ENCODE results near the gene SCAMP4. TPM values are rescaled to one million over a fixed set of nuclear protein-coding genes. Genes with fewer than 3 reads are reported as not detected.

The SCAMP4 gene
- total and polyA plus RNA-seq, 2 experiments from 2014 or later = 53.7 to 62.5 TPM

DNA sequence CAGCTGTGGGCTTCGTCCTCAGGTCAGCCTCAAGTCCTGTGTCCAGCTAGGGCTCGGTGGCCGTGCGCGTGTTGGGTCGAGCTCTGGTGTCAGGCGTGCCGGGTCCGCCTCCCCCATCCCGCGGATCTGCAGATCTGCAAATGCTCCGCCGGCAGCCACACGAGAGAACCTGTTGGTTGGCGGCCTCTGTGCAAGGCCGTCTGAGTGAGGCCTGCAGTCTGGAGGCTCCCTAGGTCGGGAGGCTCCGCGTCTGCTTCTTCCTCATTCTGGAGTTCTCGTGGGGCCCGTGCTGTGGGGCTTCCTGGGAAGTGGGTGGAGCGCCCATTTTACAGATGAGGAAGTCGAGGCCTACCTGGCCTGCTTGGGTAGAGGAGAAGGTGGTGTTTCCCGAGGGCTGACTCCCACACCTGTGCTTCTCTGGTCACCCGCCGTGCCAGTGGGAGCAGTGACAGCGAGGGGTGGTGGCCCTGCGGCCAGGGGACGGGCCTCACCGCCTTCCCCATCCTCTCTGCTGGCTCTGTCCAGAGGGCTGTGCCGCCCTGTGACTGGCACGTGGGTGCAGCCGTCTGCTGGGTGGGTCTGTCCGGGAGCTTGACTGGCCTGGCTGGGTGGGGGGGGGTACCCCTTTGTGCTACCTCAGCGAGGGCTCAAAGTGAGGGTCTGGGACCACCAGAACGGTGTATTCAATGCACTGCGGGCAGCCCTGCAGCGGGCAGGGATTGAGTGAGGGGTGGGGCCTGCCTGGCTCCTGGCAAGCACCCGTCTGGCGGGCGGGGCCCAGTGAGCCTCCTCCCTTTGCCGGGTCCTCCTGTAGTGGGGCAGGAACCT is 39.1 kb downstream of the SCAMP4 start:
- no peaks in the 10 kb centered on the region for H3K27me3 ChIP-seq
- peaks cover 14% of the 10 kb centered on the region for H3K4me1 ChIP-seq (ENCODE audit: low read depth)
- no peak for DNase-seq (ENCODE audit: low read depth in 1 of 2, low spot score in 1 of 2)
- no peak overlapping the region for H3K27ac ChIP-seq
- TF ChIP-seq, protein P1, sequence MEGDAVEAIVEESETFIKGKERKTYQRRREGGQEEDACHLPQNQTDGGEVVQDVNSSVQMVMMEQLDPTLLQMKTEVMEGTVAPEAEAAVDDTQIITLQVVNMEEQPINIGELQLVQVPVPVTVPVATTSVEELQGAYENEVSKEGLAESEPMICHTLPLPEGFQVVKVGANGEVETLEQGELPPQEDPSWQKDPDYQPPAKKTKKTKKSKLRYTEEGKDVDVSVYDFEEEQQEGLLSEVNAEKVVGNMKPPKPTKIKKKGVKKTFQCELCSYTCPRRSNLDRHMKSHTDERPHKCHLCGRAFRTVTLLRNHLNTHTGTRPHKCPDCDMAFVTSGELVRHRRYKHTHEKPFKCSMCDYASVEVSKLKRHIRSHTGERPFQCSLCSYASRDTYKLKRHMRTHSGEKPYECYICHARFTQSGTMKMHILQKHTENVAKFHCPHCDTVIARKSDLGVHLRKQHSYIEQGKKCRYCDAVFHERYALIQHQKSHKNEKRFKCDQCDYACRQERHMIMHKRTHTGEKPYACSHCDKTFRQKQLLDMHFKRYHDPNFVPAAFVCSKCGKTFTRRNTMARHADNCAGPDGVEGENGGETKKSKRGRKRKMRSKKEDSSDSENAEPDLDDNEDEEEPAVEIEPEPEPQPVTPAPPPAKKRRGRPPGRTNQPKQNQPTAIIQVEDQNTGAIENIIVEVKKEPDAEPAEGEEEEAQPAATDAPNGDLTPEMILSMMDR (IDR thresholded peaks at IDR 0.05; ENCODE audit: low read depth, low read length) = no peak
- H3K4me3 ChIP-seq = no peak overlapping the region
- H3K36me3 ChIP-seq = no peaks in the 10 kb centered on the region
- H3K9me3 ChIP-seq (ENCODE audit: low read depth) = no peaks in the 10 kb centered on the region

DNA sequence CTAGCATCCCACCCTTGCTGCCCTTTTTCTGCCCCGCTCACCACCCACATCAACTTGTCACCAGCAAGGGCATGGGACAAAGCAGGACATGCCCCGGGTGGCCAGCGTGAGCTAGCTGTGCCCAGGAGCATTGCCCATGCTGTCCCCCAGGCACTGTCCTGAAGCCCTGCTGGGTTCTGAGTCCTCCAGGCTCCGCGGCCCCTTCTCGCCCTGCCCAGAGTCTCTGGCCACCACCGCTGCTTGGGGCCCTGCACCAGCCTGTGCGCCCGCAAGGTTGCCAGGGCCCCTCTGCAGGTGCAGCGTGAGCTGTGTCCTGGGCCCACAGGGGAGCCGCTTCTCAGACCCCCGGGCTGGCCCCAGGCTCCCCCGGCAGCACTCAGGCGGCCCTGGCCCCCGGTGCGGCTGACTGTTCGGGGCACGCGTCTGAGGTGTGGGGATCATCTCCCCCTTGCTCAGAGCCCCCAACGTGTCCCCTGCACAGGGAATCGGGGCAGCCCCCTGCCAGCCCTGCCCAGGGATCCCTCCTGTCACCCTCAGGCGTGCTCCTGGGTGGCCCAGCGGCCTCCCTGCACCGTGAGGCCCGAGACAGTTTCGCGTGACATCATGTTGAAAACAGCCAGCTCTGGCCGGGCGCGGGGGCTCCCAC is 39.8 kb downstream of the SCAMP4 start:
- Histone ChIP-seq H3K4me1 (ENCODE audit: low read depth) (peaks cover 10% of the 10 kb centered on the region), H3K36me3 (no peaks in the 10 kb centered on the region), H3K4me3 (no peak overlapping the region), H3K27me3 (no peaks in the 10 kb centered on the region), H3K9me3 (ENCODE audit: low read depth) (no peaks in the 10 kb centered on the region), H3K27ac (no peak overlapping the region)
- TF ChIP-seq, protein P1 (IDR thresholded peaks at IDR 0.05; ENCODE audit: low read depth, low read length) = no peak
- no peak for DNase-seq (ENCODE audit: low read depth in 1 of 2, low spot score in 1 of 2)

DNA sequence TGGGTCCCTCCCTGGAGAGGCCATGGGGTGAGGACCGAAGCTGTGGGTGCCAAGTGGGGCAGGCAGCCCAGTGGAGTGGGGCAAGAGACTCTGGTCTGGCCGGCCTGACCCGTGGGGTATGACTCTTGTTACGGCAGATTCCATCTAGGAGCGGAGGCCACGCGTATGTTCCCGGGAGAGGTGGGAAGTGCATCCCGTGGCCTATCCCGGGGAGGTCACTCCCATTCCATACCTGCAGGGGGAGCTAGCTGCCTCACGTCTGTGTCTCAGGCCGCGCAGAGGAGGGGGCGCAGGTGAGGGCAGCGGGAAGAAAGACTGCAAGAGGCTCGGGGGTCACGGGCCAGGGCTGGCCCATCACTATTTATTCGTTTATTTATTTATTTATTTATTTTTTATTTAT is 40.7 kb downstream of the SCAMP4 start:
- no peaks in the 10 kb centered on the region for H3K9me3 ChIP-seq (ENCODE audit: low read depth)
- H3K27ac ChIP-seq = no peak overlapping the region
- no peak overlapping the region for H3K4me3 ChIP-seq
- peaks cover 10% of the 10 kb centered on the region for H3K4me1 ChIP-seq (ENCODE audit: low read depth)
- peak; percentile 29 to 56 for DNase-seq (ENCODE audit: low read depth in 1 of 2, low spot score in 1 of 2)
- H3K36me3 ChIP-seq = no peaks in the 10 kb centered on the region
- TF ChIP-seq, protein P1 (IDR thresholded peaks at IDR 0.05; ENCODE audit: low read depth, low read length) = peak; percentile 55
- no peaks in the 10 kb centered on the region for H3K27me3 ChIP-seq

DNA sequence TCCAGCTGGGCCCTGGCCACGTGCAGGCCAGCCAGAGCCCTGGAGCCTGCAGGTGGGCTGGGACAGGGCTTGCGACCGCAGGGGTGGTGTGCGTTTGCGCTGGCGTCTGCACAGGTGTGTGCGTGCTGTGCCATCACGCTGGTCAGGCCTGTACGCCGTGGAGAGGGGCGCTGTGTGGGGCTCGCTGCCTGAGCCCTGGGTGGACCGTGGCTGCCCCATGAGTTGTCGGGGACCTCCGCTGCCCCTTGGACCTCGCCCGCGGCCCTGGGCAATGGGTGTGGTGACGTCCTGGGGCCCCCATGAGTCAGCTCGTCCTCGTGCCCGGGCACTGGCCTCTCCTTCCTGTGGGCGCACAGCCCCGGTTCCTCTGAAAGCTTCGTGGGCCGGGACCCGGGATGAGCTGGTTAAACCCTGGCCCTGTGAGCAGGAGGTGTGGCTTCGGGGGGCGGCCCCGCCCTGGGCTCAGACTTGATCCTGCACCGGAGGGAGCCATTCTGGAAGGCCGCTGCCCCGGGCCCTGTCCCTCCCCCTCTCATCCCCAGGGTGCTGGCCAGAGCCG is 42.5 kb downstream of the SCAMP4 start:
- Histone ChIP-seq H3K36me3 (no peaks in the 10 kb centered on the region), H3K9me3 (ENCODE audit: low read depth) (no peaks in the 10 kb centered on the region), H3K27ac (no peak overlapping the region), H3K4me3 (no peak overlapping the region), H3K4me1 (ENCODE audit: low read depth) (peaks cover 5% of the 10 kb centered on the region), H3K27me3 (no peaks in the 10 kb centered on the region)
- TF ChIP-seq, protein P1 (IDR thresholded peaks at IDR 0.05; ENCODE audit: low read depth, low read length) = no peak
- DNase-seq (ENCODE audit: low read depth in 1 of 2, low spot score in 1 of 2) = no peak

DNA sequence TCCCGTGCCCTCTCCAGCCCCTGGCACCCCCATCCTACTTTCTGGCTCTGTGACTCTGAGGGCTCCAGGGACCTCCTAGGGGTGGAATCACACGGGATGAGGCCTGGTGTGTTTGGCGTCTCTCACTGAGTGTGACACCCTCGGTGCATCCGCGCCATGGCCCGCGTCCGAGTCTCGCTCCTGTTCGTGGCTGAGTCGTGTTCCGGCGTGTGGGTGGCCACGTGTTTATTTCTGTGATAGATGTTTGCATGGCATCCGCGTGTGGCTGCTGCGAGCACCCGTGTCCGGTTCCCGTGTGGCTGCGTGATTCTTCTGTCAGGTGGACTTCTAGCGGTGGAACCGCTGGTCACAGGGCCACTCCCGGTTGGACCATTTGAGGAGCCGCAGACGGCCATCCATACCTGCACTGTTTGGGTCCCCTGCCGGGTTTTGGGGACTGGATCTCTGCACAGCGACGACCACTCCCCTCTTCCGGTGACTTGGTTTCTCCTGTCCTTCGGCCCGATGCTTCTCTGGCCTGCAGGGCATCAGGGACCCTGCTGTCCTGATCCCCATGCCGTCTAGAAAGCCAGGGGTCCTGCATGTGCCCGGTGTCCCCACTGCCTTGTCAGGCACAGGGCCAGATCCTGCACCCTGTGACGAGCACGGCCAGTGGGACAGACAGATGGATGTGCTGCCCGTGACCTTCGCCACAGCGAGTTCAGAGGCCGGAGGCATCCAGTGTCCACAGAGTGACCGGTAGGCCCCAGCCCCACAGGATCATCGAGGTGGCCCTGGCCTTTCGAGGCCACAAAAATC is 44.3 kb downstream of the SCAMP4 start:
- TF ChIP-seq, protein P1 (IDR thresholded peaks at IDR 0.05; ENCODE audit: low read depth, low read length) = no peak
- no peak for DNase-seq (ENCODE audit: low read depth in 1 of 2, low spot score in 1 of 2)
- Histone ChIP-seq H3K27ac (no peak overlapping the region), H3K36me3 (no peaks in the 10 kb centered on the region), H3K27me3 (no peaks in the 10 kb centered on the region), H3K4me1 (ENCODE audit: low read depth) (no peaks in the 10 kb centered on the region), H3K9me3 (ENCODE audit: low read depth) (no peaks in the 10 kb centered on the region), H3K4me3 (no peak overlapping the region)
